H9 (cell line): Measurements from ENCODE around the gene CTCFL. TPM values are rescaled to one million over a fixed set of nuclear protein-coding genes. Genes with fewer than 3 reads are reported as not detected.

Source experiments
- DNase-seq: peaks from one replicate; pipeline ENCODE4 v3.0.0-alpha.2; 2017
- H2AFZ ChIP-seq: one replicate; pipeline ENCODE4 v1.6.1; 2013; ENCODE audit warnings: mild to moderate bottlenecking, low read length, control low read depth, moderate library complexity
- H2AK5ac ChIP-seq: 2 replicates; pipeline ENCODE4 v1.6.1; 2013; ENCODE audit warnings: low read length, control low read depth, mixed read lengths; ENCODE audit not compliant: insufficient read length
- H2BK120ac ChIP-seq: one replicate; pipeline ENCODE4 v1.6.1; 2013; ENCODE audit warnings: low read depth, mild to moderate bottlenecking, low read length, control low read depth, inconsistent platforms; ENCODE audit not compliant: poor library complexity, severe bottlenecking
- H2BK12ac ChIP-seq: 2 replicates; pipeline ENCODE4 v1.6.1; 2013; ENCODE audit warnings: low read length, control low read depth, mixed read lengths, low read depth; ENCODE audit not compliant: insufficient read length
- H2BK15ac ChIP-seq: 2 replicates; pipeline ENCODE4 v1.6.1; 2013; ENCODE audit warnings: low read depth, low read length, control low read depth
- H2BK20ac ChIP-seq: one replicate; pipeline ENCODE4 v1.6.1; 2013; ENCODE audit warnings: low read depth, mild to moderate bottlenecking, low read length, control low read depth, inconsistent platforms; ENCODE audit not compliant: poor library complexity, severe bottlenecking
- H2BK5ac ChIP-seq: 2 replicates; pipeline ENCODE4 v1.6.1; 2013; ENCODE audit warnings: low read length, control low read depth, mixed read lengths; ENCODE audit not compliant: insufficient read length
- H3K14ac ChIP-seq: 2 replicates; pipeline ENCODE4 v1.6.1; 2013; ENCODE audit warnings: low read length, control low read depth; ENCODE audit not compliant: insufficient read depth
- H3K18ac ChIP-seq: 2 replicates; pipeline ENCODE4 v1.6.1; 2013; ENCODE audit warnings: low read depth, mild to moderate bottlenecking, mixed read lengths, low read length, control low read depth; ENCODE audit not compliant: insufficient read length
- H3K23ac ChIP-seq: 2 replicates; pipeline ENCODE4 v1.6.1; 2013; ENCODE audit warnings: low read length, control low read depth, mixed read lengths, low read depth; ENCODE audit not compliant: insufficient read length
- H3K23me2 ChIP-seq: 2 replicates; pipeline ENCODE4 v1.6.1; 2013; ENCODE audit warnings: low read depth, mild to moderate bottlenecking, mixed read lengths, low read length, control low read depth; ENCODE audit not compliant: insufficient read length, poor library complexity, severe bottlenecking
- H3K27ac ChIP-seq: 2 replicates; pipeline ENCODE4 v1.5.1; 2013; ENCODE audit warnings: low read length, control low read depth, mixed read lengths, low read depth; ENCODE audit not compliant: insufficient read length
- H3K27me3 ChIP-seq: 2 replicates; pipeline ENCODE4 v1.6.1; 2013; ENCODE audit warnings: low read length, control low read depth, inconsistent platforms; ENCODE audit not compliant: insufficient read depth
- H3K4ac ChIP-seq: 2 replicates; pipeline ENCODE4 v1.6.1; 2013; ENCODE audit warnings: low read depth, mild to moderate bottlenecking, control low read depth, inconsistent platforms, low read length, moderate library complexity
- H3K4me1 ChIP-seq: 2 replicates; pipeline ENCODE4 v1.6.1; 2013; ENCODE audit warnings: low read length, control low read depth, inconsistent platforms; ENCODE audit not compliant: insufficient read depth
- H3K4me2 ChIP-seq: 2 replicates; pipeline ENCODE4 v1.6.1; 2013; ENCODE audit warnings: low read length, control low read depth, mixed read lengths; ENCODE audit not compliant: insufficient read length, insufficient read depth
- H3K56ac ChIP-seq: 2 replicates; pipeline ENCODE4 v1.6.1; 2013; ENCODE audit warnings: low read depth, mild to moderate bottlenecking, mixed read lengths, low read length, control low read depth; ENCODE audit not compliant: insufficient read length
- H3K79me1 ChIP-seq: 2 replicates; pipeline ENCODE4 v1.6.1; 2013; ENCODE audit warnings: low read depth, mild to moderate bottlenecking, moderate library complexity, low read length, control low read depth, inconsistent platforms; ENCODE audit not compliant: insufficient read depth, poor library complexity, severe bottlenecking
- H3K79me2 ChIP-seq: 2 replicates; pipeline ENCODE4 v1.6.1; 2013; ENCODE audit warnings: low read length, control low read depth, inconsistent platforms; ENCODE audit not compliant: insufficient read depth
- H3K9ac ChIP-seq: 2 replicates; pipeline ENCODE4 v1.6.1; 2013; ENCODE audit warnings: low read length, control low read depth, mixed read lengths; ENCODE audit not compliant: insufficient read length; ENCODE audit errors: extremely low read depth
- H3K9me3 ChIP-seq: one replicate; pipeline ENCODE4 v1.6.1; 2013; ENCODE audit warnings: low read depth, low read length, inconsistent platforms; ENCODE audit not compliant: control insufficient read depth
- H3T11ph ChIP-seq: one replicate; pipeline ENCODE4 v1.6.1; 2013; ENCODE audit warnings: mild to moderate bottlenecking, low read length, control low read depth, inconsistent platforms
- H4K20me1 ChIP-seq: one replicate; pipeline ENCODE4 v1.6.1; 2013; ENCODE audit not compliant: control insufficient read depth, insufficient read length, insufficient read depth
- H4K5ac ChIP-seq: 2 replicates; pipeline ENCODE4 v1.6.1; 2013; ENCODE audit warnings: low read depth, mild to moderate bottlenecking, mixed read lengths, low read length, control low read depth; ENCODE audit not compliant: insufficient read length
- H4K8ac ChIP-seq: replicated peaks from 2 replicates; pipeline ENCODE4 v1.6.1; 2013; ENCODE audit warnings: low read length, control low read depth, mixed read lengths, low read depth; ENCODE audit not compliant: insufficient read length
- H4K91ac ChIP-seq: 2 replicates; pipeline ENCODE4 v1.6.1; 2013; ENCODE audit warnings: low read depth, mild to moderate bottlenecking, moderate library complexity, mixed read lengths, low read length, control low read depth; ENCODE audit not compliant: insufficient read length
- H3K27ac Mint-ChIP-seq, 3 experiments: 2 replicates in 2 of 3; 3 replicates in 1 of 3; pipeline ENCODE4 v1.8.0; 2020 to 2021; ENCODE audit warnings: mixed read lengths in 3 of 3, mild to moderate bottlenecking in 1 of 3, moderate library complexity in 1 of 3
- H3K27me3 Mint-ChIP-seq: 2 replicates; pipeline ENCODE4 v1.8.0; 2021; ENCODE audit warnings: low read depth, mild to moderate bottlenecking, moderate library complexity, mixed read lengths
- H3K36me3 Mint-ChIP-seq, 3 experiments: 2 replicates in 2 of 3; 3 replicates in 1 of 3; pipeline ENCODE4 v1.8.0; 2020 to 2021; ENCODE audit warnings: low read depth in 3 of 3, mixed read lengths in 3 of 3; ENCODE audit not compliant: insufficient read depth in 1 of 3
- H3K4me1 Mint-ChIP-seq, 2 experiments: 2 replicates each; pipeline ENCODE4 v1.8.0; 2020; ENCODE audit warnings: mixed read lengths in 2 of 2
- H3K4me3 Mint-ChIP-seq, 2 experiments: 2 replicates in 1 of 2; 3 replicates in 1 of 2; pipeline ENCODE4 v1.8.0; 2020 to 2021; ENCODE audit warnings: mild to moderate bottlenecking in 2 of 2, mixed read lengths in 2 of 2, moderate library complexity in 1 of 2
- H3K9me3 Mint-ChIP-seq, 2 experiments: 2 replicates in 1 of 2; 3 replicates in 1 of 2; pipeline ENCODE4 v1.8.0; 2020; ENCODE audit warnings: mild to moderate bottlenecking in 2 of 2, mixed read lengths in 2 of 2, moderate library complexity in 1 of 2
- CTCF ChIP-seq: fragments of 200-600 bp; sonication (generic); conservative IDR thresholded peaks from 3 replicates; pipeline ENCODE4 v1.8.0; 2021; ENCODE audit warnings: antibody characterized with exemption, mild to moderate bottlenecking
- WGBS: extraction: QIAGEN DNeasy Blood & Tissue Kit; methylation state at CpG from one replicate; pipeline ENCODE4 v1.1.7; 2013; ENCODE audit warnings: missing lambda C conversion rate, low lambda C conversion rate, mixed read lengths; ENCODE audit not compliant: insufficient read length; ENCODE audit errors: extremely low coverage; 5-methylcytosine and 5-hydroxymethylcytosine counted together
- total RNA-seq: library from RNA; stranded (reverse); gene quantifications from 2 replicates; pipeline ENCODE4 v1.2.1, GENCODE V29; 2021

Gene CTCFL
- total RNA-seq, 1 experiment from 2014 or later = 0.90 TPM

- Mint-ChIP-seq H3K4me3 (no peak overlapping the region), H3K4me1 (peaks cover 7 to 8% of the 10 kb centered on the region in 2 experiments), H3K9me3 (no peaks in the 10 kb centered on the region; a peak in 1 of 5 replicates), H3K27ac (no peak overlapping the region), H3K27me3 (peaks cover 16% of the 10 kb centered on the region), H3K36me3 (no peaks in the 10 kb centered on the region; a peak in 1 of 7 replicates)
- DNase-seq = no peak
- H2AFZ ChIP-seq = no peak overlapping the region
- no peak overlapping the region for H3K4me2 ChIP-seq
- no peak overlapping the region for H2AK5ac ChIP-seq
- H3K23ac ChIP-seq = no peak overlapping the region
- H3K79me1 ChIP-seq = no peaks in the 10 kb centered on the region
- no peaks in the 10 kb centered on the region for H3K23me2 ChIP-seq
- no peaks in the 10 kb centered on the region for H3K79me2 ChIP-seq
- no peak overlapping the region for H3K4ac ChIP-seq
- H4K8ac ChIP-seq = no peak overlapping the region
- H3K27ac ChIP-seq = no peak overlapping the region
- no peak overlapping the region for H2BK20ac ChIP-seq
- H4K20me1 ChIP-seq = no peaks in the 10 kb centered on the region
- H3K4me1 ChIP-seq = no peaks in the 10 kb centered on the region
- H3K27me3 ChIP-seq = no peaks in the 10 kb centered on the region
- no peak overlapping the region for H3K9ac ChIP-seq
- H3K9me3 ChIP-seq = no peaks in the 10 kb centered on the region
- no peak overlapping the region for H2BK120ac ChIP-seq
- WGBS = no CpG with 5 or more reads among the region's 11 CpGs
- no peak overlapping the region for H2BK12ac ChIP-seq
- H3K14ac ChIP-seq = no peak overlapping the region
- no peak overlapping the region for H4K5ac ChIP-seq
- no peak overlapping the region for H4K91ac ChIP-seq
- H3K56ac ChIP-seq = no peak overlapping the region
- H2BK5ac ChIP-seq = no peak overlapping the region
- H3T11ph ChIP-seq = no peak overlapping the region
- no peak overlapping the region for H3K18ac ChIP-seq
- TF ChIP-seq CTCF = no peak
- no peak overlapping the region for H2BK15ac ChIP-seq
Observed at GRCh38 chr20:57555457-57556184, 30.7 kb upstream of the CTCFL start.
